Activated naive CD4-positive, alpha-beta T cell treated with anti-CD3 and anti-CD28 coated beads, Interleukin-2, amount 10 ng/mL, durations not matched to agents 7 days and 5 days (primary cell): Measurements from ENCODE around the gene PRIM2.
"Not testable (repeated sequence)": the region's sequence is repeated elsewhere in the genome, so short reads cannot be mapped to it uniquely, and the experiment has no call there.

Source experiments
- CTCF ChIA-PET: fragments of 350-600 bp; sonication (Branson Sonifier 250); formaldehyde crosslinking; loops from one replicate; lab custom pipeline; 2021; ENCODE audit warnings: antibody characterized with exemption; lab: Charles Lee
- DNase-seq: peaks from one replicate; pipeline ENCODE4 v3.0.0-alpha.2; 2020
- H3K27ac Mint-ChIP-seq: one replicate; pipeline ENCODE4 v1.8.0; 2021; ENCODE audit warnings: mild to moderate bottlenecking, moderate library complexity, mixed read lengths
- H3K27me3 Mint-ChIP-seq: one replicate; pipeline ENCODE4 v1.8.0; 2021; ENCODE audit warnings: mild to moderate bottlenecking, mixed read lengths
- H3K36me3 Mint-ChIP-seq: one replicate; pipeline ENCODE4 v1.8.0; 2021; ENCODE audit warnings: mixed read lengths
- H3K4me1 Mint-ChIP-seq: one replicate; pipeline ENCODE4 v1.8.0; 2021; ENCODE audit warnings: mixed read lengths
- H3K4me3 Mint-ChIP-seq: one replicate; pipeline ENCODE4 v1.8.0; 2021; ENCODE audit warnings: mild to moderate bottlenecking, moderate library complexity, mixed read lengths
- H3K9me3 Mint-ChIP-seq: one replicate; pipeline ENCODE4 v1.8.0; 2021; ENCODE audit warnings: mixed read lengths

PRIM2 gene

GRCh38 chr6:57315111-57315510 lies 2.3 kb upstream of the PRIM2 start:
- Mint-ChIP-seq H3K9me3 (no peaks in the 10 kb centered on the region), H3K4me3 (no peak overlapping the region), H3K27ac (no peak overlapping the region)

GRCh38 chr6:57315851-57316250 lies 1.6 kb upstream of the PRIM2 start:
- peaks cover 21% of the 10 kb centered on the region for H3K27me3 Mint-ChIP-seq
- DNase-seq: no peak
- H3K36me3 Mint-ChIP-seq: peaks cover 25% of the 10 kb centered on the region
- H3K27ac Mint-ChIP-seq: no peak overlapping the region
- H3K4me3 Mint-ChIP-seq: no peak overlapping the region
- peaks cover 35% of the 10 kb centered on the region for H3K4me1 Mint-ChIP-seq
- CTCF ChIA-PET: interaction anchor here (0.9 to 4.8 kb wide), 12 partner anchors 50 to 606 kb away, joined by 3 to 109 read pairs (median 4); partner anchors contain the start of gene RAB23
- no peaks in the 10 kb centered on the region for H3K9me3 Mint-ChIP-seq

More at GRCh38 chr6:57315111-57315510, 2.3 kb upstream of the PRIM2 start:
- H3K36me3 Mint-ChIP-seq: peaks cover 17% of the 10 kb centered on the region
- no peak for DNase-seq
- CTCF ChIA-PET: interaction anchor here (0.6 to 4.8 kb wide), 5 partner anchors 31 to 463 kb away, joined by 3 to 109 read pairs (median 3); no protein-coding TSS in a partner anchor
- peaks cover 28% of the 10 kb centered on the region for H3K4me1 Mint-ChIP-seq
- peaks cover 21% of the 10 kb centered on the region for H3K27me3 Mint-ChIP-seq

GRCh38 chr6:57316581-57317059 lies 810 bp upstream of the PRIM2 start:
- H3K36me3 Mint-ChIP-seq: peaks cover 31% of the 10 kb centered on the region
- no peaks in the 10 kb centered on the region for H3K9me3 Mint-ChIP-seq
- CTCF ChIA-PET: interaction anchor here (0.9 to 4.8 kb wide), 16 partner anchors 11 to 607 kb away, joined by 3 to 109 read pairs (median 4); partner anchors contain the start of gene RAB23

GRCh38 chr6:57324538-57324937 lies 7.1 kb downstream of the PRIM2 start:
- H3K9me3 Mint-ChIP-seq: peaks cover 9% of the 10 kb centered on the region
- CTCF ChIA-PET: no interaction called here
- no peaks in the 10 kb centered on the region for H3K27me3 Mint-ChIP-seq
- no peak overlapping the region for H3K4me3 Mint-ChIP-seq
- peaks cover 80% of the 10 kb centered on the region for H3K36me3 Mint-ChIP-seq
- no peak for DNase-seq
- H3K4me1 Mint-ChIP-seq: peaks cover 23% of the 10 kb centered on the region
- no peak overlapping the region for H3K27ac Mint-ChIP-seq

More at GRCh38 chr6:57316581-57317059, 810 bp upstream of the PRIM2 start:
- H3K4me3 Mint-ChIP-seq: peak overlapping the region; percentile 100
- H3K4me1 Mint-ChIP-seq: peaks cover 41% of the 10 kb centered on the region
- DNase-seq: peak; percentile 89
- H3K27ac Mint-ChIP-seq: peak overlapping the region; percentile 94
- peaks cover 17% of the 10 kb centered on the region for H3K27me3 Mint-ChIP-seq

GRCh38 chr6:57327311-57327710 lies 9.9 kb downstream of the PRIM2 start:
- no peak for DNase-seq
- Mint-ChIP-seq H3K4me1 (peaks cover 3% of the 10 kb centered on the region), H3K27ac (no peak overlapping the region), H3K4me3 (no peak overlapping the region), H3K36me3 (peaks cover 77% of the 10 kb centered on the region), H3K9me3 (peaks cover 23% of the 10 kb centered on the region), H3K27me3 (no peaks in the 10 kb centered on the region)
- CTCF ChIA-PET: no interaction called here

- Mint-ChIP-seq H3K4me1 (peaks cover 3% of the 10 kb centered on the region), H3K27ac (no peak overlapping the region), H3K9me3 (peaks cover 28% of the 10 kb centered on the region), H3K36me3 (peaks cover 75% of the 10 kb centered on the region), H3K4me3 (no peak overlapping the region), H3K27me3 (no peaks in the 10 kb centered on the region)
- DNase-seq: no peak
- CTCF ChIA-PET: interaction anchor here (1.0 kb wide), 1 partner anchor 424 kb away, joined by 3 read pairs; no protein-coding TSS in a partner anchor
These were observed 10.6 kb downstream of the PRIM2 start for GRCh38 chr6:57328074-57328473.

GRCh38 chr6:57329933-57330332 lies 12.5 kb downstream of the PRIM2 start:
- DNase-seq: no peak
- CTCF ChIA-PET: no interaction called here
- no peak overlapping the region for H3K27ac Mint-ChIP-seq
- peaks cover 36% of the 10 kb centered on the region for H3K9me3 Mint-ChIP-seq
- H3K27me3 Mint-ChIP-seq: no peaks in the 10 kb centered on the region
- H3K4me1 Mint-ChIP-seq: peaks cover 7% of the 10 kb centered on the region
- peaks cover 80% of the 10 kb centered on the region for H3K36me3 Mint-ChIP-seq
- no peak overlapping the region for H3K4me3 Mint-ChIP-seq

GRCh38 chr6:57342148-57342669 lies 24.8 kb downstream of the PRIM2 start:
- DNase-seq: no peak
- Mint-ChIP-seq H3K36me3 (peaks cover 32% of the 10 kb centered on the region), H3K9me3 (peaks cover 5% of the 10 kb centered on the region), H3K4me3 (no peak overlapping the region), H3K27ac (no peak overlapping the region), H3K27me3 (no peaks in the 10 kb centered on the region), H3K4me1 (peaks cover 7% of the 10 kb centered on the region)
- CTCF ChIA-PET: no interaction called here

GRCh38 chr6:57343342-57343741 lies 25.9 kb downstream of the PRIM2 start:
- CTCF ChIA-PET, H3K27me3 Mint-ChIP-seq, H3K27ac Mint-ChIP-seq, H3K9me3 Mint-ChIP-seq, DNase-seq, H3K4me3 Mint-ChIP-seq: not testable (repeated sequence)
- H3K36me3 Mint-ChIP-seq: peaks cover 35% of the 10 kb centered on the region
- H3K4me1 Mint-ChIP-seq: peaks cover 16% of the 10 kb centered on the region

GRCh38 chr6:57346715-57347114 lies 29.3 kb downstream of the PRIM2 start:
- peaks cover 50% of the 10 kb centered on the region for H3K36me3 Mint-ChIP-seq
- peaks cover 29% of the 10 kb centered on the region for H3K4me1 Mint-ChIP-seq
- not testable (repeated sequence) for H3K27me3 Mint-ChIP-seq, DNase-seq, H3K27ac Mint-ChIP-seq, H3K4me3 Mint-ChIP-seq, H3K9me3 Mint-ChIP-seq
- CTCF ChIA-PET: interaction anchor here (0.6 kb wide), 1 partner anchor 615 kb away, joined by 3 read pairs; no protein-coding TSS in a partner anchor

GRCh38 chr6:57347597-57347996 lies 30.2 kb downstream of the PRIM2 start:
- CTCF ChIA-PET: interaction anchor here (0.6 kb wide), 1 partner anchor 614 kb away, joined by 3 read pairs; no protein-coding TSS in a partner anchor
- H3K4me3 Mint-ChIP-seq: not testable (repeated sequence)

GRCh38 chr6:57350443-57350842 lies 33.0 kb downstream of the PRIM2 start:
- DNase-seq, CTCF ChIA-PET, H3K27ac Mint-ChIP-seq, H3K9me3 Mint-ChIP-seq, H3K4me3 Mint-ChIP-seq, H3K27me3 Mint-ChIP-seq: not testable (repeated sequence)
- Mint-ChIP-seq H3K4me1 (peaks cover 29% of the 10 kb centered on the region), H3K36me3 (peaks cover 44% of the 10 kb centered on the region)

More at GRCh38 chr6:57347597-57347996, 30.2 kb downstream of the PRIM2 start:
- peaks cover 51% of the 10 kb centered on the region for H3K36me3 Mint-ChIP-seq
- H3K27ac Mint-ChIP-seq, H3K9me3 Mint-ChIP-seq, DNase-seq, H3K27me3 Mint-ChIP-seq: not testable (repeated sequence)
- H3K4me1 Mint-ChIP-seq: peaks cover 29% of the 10 kb centered on the region

GRCh38 chr6:57352596-57352995 lies 35.2 kb downstream of the PRIM2 start:
- CTCF ChIA-PET, H3K27me3 Mint-ChIP-seq, DNase-seq, H3K27ac Mint-ChIP-seq, H3K4me3 Mint-ChIP-seq, H3K9me3 Mint-ChIP-seq: not testable (repeated sequence)
- H3K4me1 Mint-ChIP-seq: peaks cover 30% of the 10 kb centered on the region
- peaks cover 36% of the 10 kb centered on the region for H3K36me3 Mint-ChIP-seq

GRCh38 chr6:57358319-57358718 lies 40.9 kb downstream of the PRIM2 start:
- not testable (repeated sequence) for H3K4me3 Mint-ChIP-seq

GRCh38 chr6:57359766-57360165 lies 42.3 kb downstream of the PRIM2 start:
- H3K9me3 Mint-ChIP-seq, H3K27me3 Mint-ChIP-seq, DNase-seq, H3K4me3 Mint-ChIP-seq, CTCF ChIA-PET, H3K27ac Mint-ChIP-seq: not testable (repeated sequence)
- peaks cover 14% of the 10 kb centered on the region for H3K4me1 Mint-ChIP-seq
- H3K36me3 Mint-ChIP-seq: peaks cover 15% of the 10 kb centered on the region

More at GRCh38 chr6:57358319-57358718, 40.9 kb downstream of the PRIM2 start:
- H3K27ac Mint-ChIP-seq, CTCF ChIA-PET, DNase-seq, H3K27me3 Mint-ChIP-seq, H3K9me3 Mint-ChIP-seq: not testable (repeated sequence)
- H3K36me3 Mint-ChIP-seq: peaks cover 18% of the 10 kb centered on the region
- H3K4me1 Mint-ChIP-seq: peaks cover 14% of the 10 kb centered on the region
